RWPE1 (cell line): ENCODE data around the gene TFCP2.
A peak's percentile ranks its signal among the peaks of the same experiment; 100 is the strongest.

Source experiments
- CTCF ChIA-PET: fragments of 350-600 bp; sonication (Branson Sonifier 250); formaldehyde crosslinking; extraction: SDS; loops from one replicate; lab custom pipeline; 2021; lab: Yijun Ruan, JAX
- POLR2A ChIA-PET: fragments of 400-600 bp; formaldehyde crosslinking; extraction: SDS; loops from one replicate; lab custom pipeline; 2020; ENCODE audit warnings: antibody characterized with exemption; ENCODE audit not compliant: low non-redundant PET; lab: Yijun Ruan, JAX
- DNase-seq: peaks from one replicate; pipeline ENCODE4 v3.0.0; 2012; ENCODE audit warnings: low spot score
- H3K27ac ChIP-seq: fragments of 450-650 bp; 2 replicates; pipeline ENCODE4 v1.5.1; 2017
- CTCF ChIP-seq: fragments of 450-650 bp; conservative IDR thresholded peaks from 2 replicates; pipeline ENCODE4 v1.5.1; 2017; ENCODE audit warnings: low read depth, mild to moderate bottlenecking

The TFCP2 gene

GRCh38 chr12:51049525-51049924, 123.4 kb downstream of the TFCP2 start:
- ChIA-PET CTCF (no interaction called here), POLR2A (interaction anchor here (1.5 kb wide), 1 partner anchor 10 kb away, joined by 4 read pairs; no protein-coding TSS in a partner anchor)
- no peak for DNase-seq
- no peak overlapping the region for H3K27ac ChIP-seq
- TF ChIP-seq CTCF = no peak

DNA sequence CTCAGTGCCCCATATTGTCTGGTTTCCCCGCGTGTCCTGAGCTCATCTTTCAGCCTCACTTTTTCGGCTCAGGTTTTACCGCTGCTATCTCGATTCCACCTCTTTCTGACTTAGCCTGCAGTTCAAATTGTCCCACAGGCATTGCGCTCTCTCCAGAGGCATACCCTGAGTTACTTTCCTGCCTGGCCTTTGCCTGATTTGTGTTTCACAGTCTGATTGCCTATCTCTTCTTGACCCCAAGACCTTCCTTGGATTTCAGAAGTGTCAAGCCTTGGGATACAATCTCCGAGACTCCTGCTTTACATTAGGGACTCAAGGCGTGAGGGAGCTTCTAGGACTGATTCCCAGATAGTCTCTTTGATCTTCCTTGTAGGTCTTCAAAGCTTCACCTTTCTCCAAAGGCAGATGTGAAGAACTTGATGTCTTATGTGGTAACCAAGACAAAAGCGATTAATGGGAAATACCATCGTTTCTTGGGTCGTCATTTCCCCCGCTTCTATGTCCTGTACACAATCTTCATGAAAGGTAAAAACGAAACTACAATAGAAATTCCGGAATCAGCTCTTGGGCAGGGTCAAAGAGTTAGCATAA, 124.2 kb downstream of the TFCP2 start:
- no peak for DNase-seq
- POLR2A ChIA-PET = interaction anchor here (0.6 to 1.5 kb wide), 2 partner anchors 11 to 191 kb away, joined by 4 to 11 read pairs; no protein-coding TSS in a partner anchor
- CTCF ChIA-PET = interaction anchor here (0.5 kb wide), 2 partner anchors 24 to 1200 kb away, joined by 3 to 4 read pairs; no protein-coding TSS in a partner anchor
- peak overlapping the region; percentile 89 for H3K27ac ChIP-seq
- no peak for TF ChIP-seq CTCF

GRCh38 chr12:51047655-51048540, 125.0 kb downstream of the TFCP2 start, which contains the start of gene LETMD1:
Gene LETMD1, plus strand, starts transcription at chr12:51048327. Its CDS starts 30 bp downstream, at chr12:51048357.
- peak; percentile 94 for TF ChIP-seq CTCF
- DNase-seq = peak; percentile 98
- CTCF ChIA-PET = interaction anchor here (0.6 to 1.2 kb wide), 4 partner anchors 20 to 732 kb away, joined by 3 to 8 read pairs (median 3); no protein-coding TSS in a partner anchor
- H3K27ac ChIP-seq = peak within 1 kb of the TSS; percentile 89
- POLR2A ChIA-PET = interaction anchor here (0.6 to 1.5 kb wide), 2 partner anchors 12 to 192 kb away, joined by 4 to 11 read pairs; no protein-coding TSS in a partner anchor
